NCI-H2107 (cell line): Measurements from ENCODE around the gene HDAC9.

Source experiments
- DNase-seq: peaks from one replicate; lab custom pipeline; 2025; lab: John Stamatoyannopoulos, UW

The HDAC9 gene

GRCh38 chr7:18526368-18526878, 30.9 kb downstream of the HDAC9 start:
- no peak for DNase-seq

- no peak for DNase-seq
Measured at GRCh38 chr7:18529239-18529638, 33.7 kb downstream of the HDAC9 start.

GRCh38 chr7:18530224-18531179, 35.0 kb downstream of the HDAC9 start:
- DNase-seq = no peak

GRCh38 chr7:18531539-18531938, 36.0 kb downstream of the HDAC9 start:
- no peak for DNase-seq

- no peak for DNase-seq
Measured at GRCh38 chr7:18532813-18533212, 37.3 kb downstream of the HDAC9 start.

- DNase-seq = no peak
Measured at GRCh38 chr7:18534481-18534880, 38.9 kb downstream of the HDAC9 start.

- no peak for DNase-seq
Measured at GRCh38 chr7:18535810-18536415, 40.4 kb downstream of the HDAC9 start.

GRCh38 chr7:18536486-18536885, 40.9 kb downstream of the HDAC9 start:
- DNase-seq = no peak

- DNase-seq = no peak
Measured at GRCh38 chr7:18538554-18539250, 43.2 kb downstream of the HDAC9 start.

- DNase-seq = no peak
Measured at GRCh38 chr7:18540396-18540795, 44.8 kb downstream of the HDAC9 start.

GRCh38 chr7:18541181-18541870, 45.8 kb downstream of the HDAC9 start:
- no peak for DNase-seq

- DNase-seq = no peak
Measured at GRCh38 chr7:18541871-18542212, 46.3 kb downstream of the HDAC9 start.

GRCh38 chr7:18546576-18546975, 51.0 kb downstream of the HDAC9 start:
- DNase-seq = no peak

GRCh38 chr7:18547509-18548187, 52.1 kb downstream of the HDAC9 start:
- no peak for DNase-seq

- DNase-seq = no peak
Measured at GRCh38 chr7:18548534-18548933, 53.0 kb downstream of the HDAC9 start.

- DNase-seq = no peak
Measured at GRCh38 chr7:18550574-18550973, 55.0 kb downstream of the HDAC9 start.

GRCh38 chr7:18552316-18552916, 56.9 kb downstream of the HDAC9 start:
- no peak for DNase-seq

GRCh38 chr7:18552943-18553604, 57.5 kb downstream of the HDAC9 start:
- no peak for DNase-seq

- no peak for DNase-seq
Measured at GRCh38 chr7:18553605-18554003, 58.1 kb downstream of the HDAC9 start.

- DNase-seq = no peak
Measured at GRCh38 chr7:18555120-18555519, 59.6 kb downstream of the HDAC9 start.

- DNase-seq = no peak
Measured at GRCh38 chr7:18555968-18556367, 60.4 kb downstream of the HDAC9 start.
